Measurements from ENCODE around the gene PCBP2. TPM values are rescaled to one million over a fixed set of nuclear protein-coding genes. Genes with fewer than 3 reads are reported as not detected.
A peak's percentile ranks its signal among the peaks of the same experiment; 100 is the strongest.

The PCBP2 gene
- total and polyA plus RNA-seq, 4 donors: 363 to 697 (median 557) TPM

- Histone ChIP-seq H3K36me3 (ENCODE audit: control insufficient read depth in 4 of 4, insufficient read depth in 4 of 4, low read length in 4 of 4) (peaks cover 24 to 34% (median 26%) of the 10 kb centered on the region in 4 donors), H3K4me1 (ENCODE audit: control insufficient read depth in 5 of 5, insufficient read depth in 5 of 5, low read length in 5 of 5) (peaks cover 0 to 17% (median 12%) of the 10 kb centered on the region in 5 donors), H3K27ac (ENCODE audit: low read depth in 1 of 2, low read length in 1 of 2) (peak overlapping the region; percentile 90 to 97), H3K27me3 (ENCODE audit: control insufficient read depth in 3 of 3, insufficient read depth in 3 of 3, low read length in 2 of 3) (no peaks in the 10 kb centered on the region), H3K4me3 (peak overlapping the region; percentile 93), H3K9me3 (ENCODE audit: control insufficient read depth in 4 of 4, insufficient read depth in 3 of 4, low read length in 3 of 4) (no peaks in the 10 kb centered on the region), H3K9ac (ENCODE audit: insufficient read depth in 1 of 2, low read length in 2 of 2) (peak overlapping the region; percentile 87 to 98)
- DNase-seq (peak; percentile 90 to 93 (median 92)), ATAC-seq (ENCODE audit: insufficient read depth, low FRiP score) (peak; percentile 61)
- WGBS, 2 donors: 0 to 1% methylated on average over 47 to 66 of the region's 82 CpGs
- no peak for TF ChIP-seq CTCF (IDR thresholded peaks at IDR 0.05; ENCODE audit: control extremely low read depth, extremely low read depth)
Measured at GRCh38 chr12:53452159-53453077, 516 bp downstream of the PCBP2 start.

- no peak for TF ChIP-seq CTCF (IDR thresholded peaks at IDR 0.05; ENCODE audit: control extremely low read depth, extremely low read depth)
- DNase-seq: peak in 1 of 3 donors; percentile 10
- Histone ChIP-seq H3K27ac (ENCODE audit: low read depth in 1 of 2, low read length in 1 of 2) (no peak overlapping the region), H3K4me1 (ENCODE audit: control insufficient read depth in 5 of 5, insufficient read depth in 5 of 5, low read length in 5 of 5) (peaks cover 0 to 17% (median 12%) of the 10 kb centered on the region in 5 donors), H3K9ac (ENCODE audit: insufficient read depth in 1 of 2, low read length in 2 of 2) (peak overlapping the region in 1 of 2 donors; percentile 98), H3K9me3 (ENCODE audit: control insufficient read depth in 4 of 4, insufficient read depth in 3 of 4, low read length in 3 of 4) (no peaks in the 10 kb centered on the region), H3K36me3 (ENCODE audit: control insufficient read depth in 4 of 4, insufficient read depth in 4 of 4, low read length in 4 of 4) (peaks cover 29 to 45% (median 35%) of the 10 kb centered on the region in 4 donors), H3K4me3 (no peak overlapping the region), H3K27me3 (ENCODE audit: control insufficient read depth in 3 of 3, insufficient read depth in 3 of 3, low read length in 2 of 3) (no peaks in the 10 kb centered on the region)
- 33 to 53% methylated on average over 6 of the region's 6 CpGs for WGBS, 2 donors
- no peak for ATAC-seq (ENCODE audit: insufficient read depth, low FRiP score)
Measured at GRCh38 chr12:53453953-53454640, 2.2 kb downstream of the PCBP2 start.

GRCh38 chr12:53454707-53455106 is 2.8 kb downstream of the PCBP2 start:
- Histone ChIP-seq H3K4me3 (no peak overlapping the region), H3K27me3 (ENCODE audit: control insufficient read depth in 3 of 3, insufficient read depth in 3 of 3, low read length in 2 of 3) (no peaks in the 10 kb centered on the region), H3K4me1 (ENCODE audit: control insufficient read depth in 5 of 5, insufficient read depth in 5 of 5, low read length in 5 of 5) (peaks cover 0 to 17% (median 12%) of the 10 kb centered on the region in 5 donors), H3K9ac (ENCODE audit: insufficient read depth in 1 of 2, low read length in 2 of 2) (peak overlapping the region in 1 of 2 donors; percentile 98), H3K27ac (ENCODE audit: low read depth in 1 of 2, low read length in 1 of 2) (no peak overlapping the region), H3K9me3 (ENCODE audit: control insufficient read depth in 4 of 4, insufficient read depth in 3 of 4, low read length in 3 of 4) (no peaks in the 10 kb centered on the region), H3K36me3 (ENCODE audit: control insufficient read depth in 4 of 4, insufficient read depth in 4 of 4, low read length in 4 of 4) (peaks cover 31 to 51% (median 40%) of the 10 kb centered on the region in 4 donors)
- TF ChIP-seq CTCF (IDR thresholded peaks at IDR 0.05; ENCODE audit: control extremely low read depth, extremely low read depth): no peak
- no peak for ATAC-seq (ENCODE audit: insufficient read depth, low FRiP score)
- WGBS, 2 donors: 58 to 85% methylated on average over 3 of the region's 3 CpGs
- DNase-seq: no peak

Measured in lung (tissue), 12 donors.